ENCODE data around the gene DESI1.

The DESI1 gene

DNA sequence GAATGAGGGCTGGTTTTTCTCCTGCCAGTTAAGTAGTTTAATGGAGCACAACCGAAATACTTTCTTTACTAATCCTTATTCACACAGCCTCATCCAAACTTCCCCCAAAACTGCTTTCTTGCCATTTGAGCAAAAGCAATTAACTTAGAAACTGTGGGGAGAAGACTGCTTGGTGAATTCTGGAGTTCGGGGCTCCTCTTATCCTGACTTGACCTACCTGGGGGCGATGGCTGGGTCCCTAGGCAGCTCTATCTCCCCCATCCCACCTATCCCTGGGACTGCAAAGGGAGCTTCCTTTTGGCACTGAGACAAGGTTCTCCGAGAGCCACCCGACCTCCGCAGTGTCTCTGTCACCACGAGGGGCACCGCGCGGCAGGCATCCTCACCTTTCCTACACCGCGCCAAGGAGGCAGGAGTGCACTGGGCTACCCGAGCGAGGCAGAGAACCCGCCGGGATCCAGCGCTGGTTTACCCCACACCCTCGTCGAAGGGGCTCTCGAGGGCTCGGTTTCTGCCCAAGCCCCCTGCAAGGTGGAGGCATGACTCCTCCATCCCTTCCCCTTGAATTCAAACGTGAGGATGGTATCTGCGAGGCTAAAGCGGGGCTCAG, 759 bp downstream of the DESI1 start:
- peak overlapping the region; percentile 84 for H3K4me2 ChIP-seq (ENCODE audit: low read depth, low read length, poor library complexity, severe bottlenecking)
- no peaks in the 10 kb centered on the region for H3K9me2 ChIP-seq (replicated peaks; ENCODE audit: low read depth, low read length)
- peak overlapping the region; percentile 99 for H3K4me3 ChIP-seq (ENCODE audit: low read length, poor library complexity, severe bottlenecking)
- H3F3A ChIP-seq (ENCODE audit: low read depth) = no peaks in the 10 kb centered on the region
- H3K4me1 ChIP-seq (ENCODE audit: insufficient read depth, low read length, poor library complexity, severe bottlenecking) = peaks cover 24% of the 10 kb centered on the region
- H2AFZ ChIP-seq (ENCODE audit: low read length) = peak overlapping the region; percentile 96
- H3K36me3 ChIP-seq (ENCODE audit: insufficient read depth, low read length) = peaks cover 6% of the 10 kb centered on the region; the same call in 1 of the 2 replicates
- no peaks in the 10 kb centered on the region for H3K9me3 ChIP-seq (ENCODE audit: insufficient read depth, low read depth, low read length)
- H3K79me2 ChIP-seq (ENCODE audit: insufficient read depth, low read length) = peaks cover 34% of the 10 kb centered on the region
- H4K20me1 ChIP-seq (ENCODE audit: insufficient read depth, low read length, poor library complexity, severe bottlenecking) = peaks cover 47% of the 10 kb centered on the region
- no peak for TF ChIP-seq EZH2phosphoT487 (IDR thresholded peaks at IDR 0.05; ENCODE audit: borderline replicate concordance)
- TF ChIP-seq, protein P1, sequence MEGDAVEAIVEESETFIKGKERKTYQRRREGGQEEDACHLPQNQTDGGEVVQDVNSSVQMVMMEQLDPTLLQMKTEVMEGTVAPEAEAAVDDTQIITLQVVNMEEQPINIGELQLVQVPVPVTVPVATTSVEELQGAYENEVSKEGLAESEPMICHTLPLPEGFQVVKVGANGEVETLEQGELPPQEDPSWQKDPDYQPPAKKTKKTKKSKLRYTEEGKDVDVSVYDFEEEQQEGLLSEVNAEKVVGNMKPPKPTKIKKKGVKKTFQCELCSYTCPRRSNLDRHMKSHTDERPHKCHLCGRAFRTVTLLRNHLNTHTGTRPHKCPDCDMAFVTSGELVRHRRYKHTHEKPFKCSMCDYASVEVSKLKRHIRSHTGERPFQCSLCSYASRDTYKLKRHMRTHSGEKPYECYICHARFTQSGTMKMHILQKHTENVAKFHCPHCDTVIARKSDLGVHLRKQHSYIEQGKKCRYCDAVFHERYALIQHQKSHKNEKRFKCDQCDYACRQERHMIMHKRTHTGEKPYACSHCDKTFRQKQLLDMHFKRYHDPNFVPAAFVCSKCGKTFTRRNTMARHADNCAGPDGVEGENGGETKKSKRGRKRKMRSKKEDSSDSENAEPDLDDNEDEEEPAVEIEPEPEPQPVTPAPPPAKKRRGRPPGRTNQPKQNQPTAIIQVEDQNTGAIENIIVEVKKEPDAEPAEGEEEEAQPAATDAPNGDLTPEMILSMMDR (conservative IDR thresholded peaks at IDR 0.05; ENCODE audit: low read length) = no peak
- peak overlapping the region; percentile 98 for H3K9ac ChIP-seq (ENCODE audit: low read depth, low read length, poor library complexity, severe bottlenecking)
- peaks cover 24% of the 10 kb centered on the region for H3K27me3 ChIP-seq (ENCODE audit: insufficient read depth, low read length, poor library complexity, severe bottlenecking)

GRCh38 chr22:41613456-41613855, 7.4 kb downstream of the DESI1 start:
- Histone ChIP-seq H3K27me3 (ENCODE audit: insufficient read depth, low read length, poor library complexity, severe bottlenecking) (peaks cover 81% of the 10 kb centered on the region), H3K79me2 (ENCODE audit: insufficient read depth, low read length) (no peaks in the 10 kb centered on the region), H3K9ac (ENCODE audit: low read depth, low read length, poor library complexity, severe bottlenecking) (no peak overlapping the region), H2AFZ (ENCODE audit: low read length) (no peak overlapping the region), H3K9me2 (replicated peaks; ENCODE audit: low read depth, low read length) (no peaks in the 10 kb centered on the region), H3F3A (ENCODE audit: low read depth) (no peaks in the 10 kb centered on the region), H4K20me1 (ENCODE audit: insufficient read depth, low read length, poor library complexity, severe bottlenecking) (peaks cover 26% of the 10 kb centered on the region), H3K4me2 (ENCODE audit: low read depth, low read length, poor library complexity, severe bottlenecking) (no peak overlapping the region), H3K4me1 (ENCODE audit: insufficient read depth, low read length, poor library complexity, severe bottlenecking) (no peaks in the 10 kb centered on the region), H3K9me3 (ENCODE audit: insufficient read depth, low read depth, low read length) (no peaks in the 10 kb centered on the region), H3K4me3 (ENCODE audit: low read length, poor library complexity, severe bottlenecking) (no peak overlapping the region), H3K36me3 (ENCODE audit: insufficient read depth, low read length) (no peaks in the 10 kb centered on the region)
- TF ChIP-seq, protein P1 (conservative IDR thresholded peaks at IDR 0.05; ENCODE audit: low read length) = no peak
- TF ChIP-seq EZH2phosphoT487 (IDR thresholded peaks at IDR 0.05; ENCODE audit: borderline replicate concordance) = no peak

GRCh38 chr22:41612603-41613306, 8.1 kb downstream of the DESI1 start:
- no peak overlapping the region for H3K9ac ChIP-seq (ENCODE audit: low read depth, low read length, poor library complexity, severe bottlenecking)
- H3K4me3 ChIP-seq (ENCODE audit: low read length, poor library complexity, severe bottlenecking) = no peak overlapping the region
- no peaks in the 10 kb centered on the region for H3K9me3 ChIP-seq (ENCODE audit: insufficient read depth, low read depth, low read length)
- no peak overlapping the region for H3K4me2 ChIP-seq (ENCODE audit: low read depth, low read length, poor library complexity, severe bottlenecking)
- H3K36me3 ChIP-seq (ENCODE audit: insufficient read depth, low read length) = no peaks in the 10 kb centered on the region
- no peaks in the 10 kb centered on the region for H3K4me1 ChIP-seq (ENCODE audit: insufficient read depth, low read length, poor library complexity, severe bottlenecking)
- H3K27me3 ChIP-seq (ENCODE audit: insufficient read depth, low read length, poor library complexity, severe bottlenecking) = peaks cover 87% of the 10 kb centered on the region
- H3K9me2 ChIP-seq (replicated peaks; ENCODE audit: low read depth, low read length) = no peaks in the 10 kb centered on the region
- no peak overlapping the region for H2AFZ ChIP-seq (ENCODE audit: low read length)
- no peaks in the 10 kb centered on the region for H3F3A ChIP-seq (ENCODE audit: low read depth)
- TF ChIP-seq, protein P1 (conservative IDR thresholded peaks at IDR 0.05; ENCODE audit: low read length) = no peak
- TF ChIP-seq EZH2phosphoT487 (IDR thresholded peaks at IDR 0.05; ENCODE audit: borderline replicate concordance) = no peak
- peaks cover 26% of the 10 kb centered on the region for H4K20me1 ChIP-seq (ENCODE audit: insufficient read depth, low read length, poor library complexity, severe bottlenecking)
- H3K79me2 ChIP-seq (ENCODE audit: insufficient read depth, low read length) = no peaks in the 10 kb centered on the region

Data from Loucy (cell line).